CD4-positive, alpha-beta T cell treated with Interleukin-21 for 1 hour (primary cell): ENCODE measurements around the gene RTF2.

Source experiments
- DNase-seq: peaks from one replicate; pipeline ENCODE4 v3.0.0-alpha.2; 2020

RTF2 gene

GRCh38 chr20:56468316-56469076 lies at the start of gene RTF2:
RTF2 (plus strand) TSS chr20:56468627; CDS start chr20:56468698, 71 bp downstream.
- DNase-seq: peak; percentile 96

DNA sequence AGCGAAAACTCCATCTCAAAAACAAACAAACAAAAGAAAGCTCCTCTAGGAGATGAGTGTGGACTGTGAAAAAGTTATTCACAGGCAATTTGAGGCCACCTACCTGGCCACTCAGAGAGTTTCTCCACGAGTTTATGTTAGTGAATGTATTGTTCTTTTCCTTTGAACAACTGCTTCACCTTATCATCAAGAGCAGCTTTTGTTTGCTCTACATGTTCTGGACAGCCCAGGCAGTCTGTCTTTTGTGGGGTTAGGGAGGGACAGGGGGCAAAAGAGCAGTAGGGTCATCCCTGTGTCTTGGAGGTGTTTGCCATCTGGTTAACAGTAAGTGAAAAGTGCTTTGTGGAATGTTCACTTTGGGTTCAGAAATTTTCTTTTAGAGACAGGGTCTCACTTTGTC lies 48.4 kb upstream of the RTF2 start:
- DNase-seq: no peak

GRCh38 chr20:56420940-56421688 lies 47.3 kb upstream of the RTF2 start:
- no peak for DNase-seq

- DNase-seq: no peak
These were observed 46.2 kb upstream of the RTF2 start for GRCh38 chr20:56422076-56422823.

- DNase-seq: no peak
These were observed 45.6 kb upstream of the RTF2 start for GRCh38 chr20:56422824-56423189.

GRCh38 chr20:56423211-56423610 lies 45.2 kb upstream of the RTF2 start:
- DNase-seq: no peak

DNA sequence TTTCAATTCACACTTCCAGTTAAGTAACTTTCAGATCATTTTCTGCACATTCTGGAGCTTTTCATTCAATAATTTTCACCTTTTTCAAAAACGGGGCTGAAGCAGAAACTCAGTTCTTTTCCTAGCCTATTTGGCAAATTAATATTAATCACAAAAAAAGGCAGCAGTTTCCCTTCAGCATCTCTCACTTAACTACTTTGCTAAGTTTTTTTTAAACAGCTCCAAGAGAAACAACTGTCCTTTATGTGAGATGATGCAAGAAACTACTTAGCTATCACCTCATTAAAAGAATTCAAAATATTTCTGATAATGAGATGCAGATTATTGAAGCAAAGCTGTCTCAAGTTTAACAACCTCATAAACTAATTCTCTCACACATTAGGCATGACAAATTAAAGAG lies 44.5 kb upstream of the RTF2 start:
- no peak for DNase-seq

DNA sequence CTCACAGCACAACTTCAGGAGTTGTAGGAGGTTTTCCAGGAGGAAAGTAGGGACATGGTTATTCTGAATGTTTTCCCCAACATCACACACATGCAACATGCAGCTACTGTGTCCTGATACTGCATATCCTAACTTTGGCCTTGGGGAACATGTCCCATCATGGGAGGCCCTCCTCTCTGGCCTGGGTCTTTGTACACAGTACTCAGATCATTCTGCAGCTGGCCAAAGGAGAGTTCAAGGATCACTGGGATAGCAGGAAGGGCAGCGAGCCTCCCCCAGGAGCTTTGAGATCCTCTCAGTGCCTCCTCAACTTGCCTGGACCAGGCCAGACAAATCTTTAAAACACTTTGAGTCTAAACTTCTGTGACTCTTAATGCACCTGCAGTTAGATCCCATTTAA lies 43.5 kb upstream of the RTF2 start:
- DNase-seq: no peak

DNA sequence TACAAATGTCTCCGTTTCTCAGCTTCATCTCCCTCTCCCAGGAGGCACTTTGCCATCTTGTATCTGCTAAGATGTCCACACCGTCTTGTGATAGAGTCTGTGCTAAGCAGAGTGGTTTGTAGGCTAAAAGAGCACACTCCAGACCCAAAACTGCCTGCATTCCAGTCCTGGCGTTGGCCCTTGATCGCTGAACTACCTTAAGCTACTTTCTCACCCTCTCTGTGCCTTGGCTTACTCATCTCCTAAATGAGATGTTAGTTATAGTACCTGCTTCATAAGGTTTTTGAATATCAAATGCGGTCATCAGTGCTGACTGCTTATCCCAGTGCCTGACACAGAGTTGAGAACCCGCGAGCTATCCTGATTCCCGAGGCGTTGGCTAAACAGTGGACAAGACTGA lies 42.4 kb upstream of the RTF2 start:
- DNase-seq: no peak

- DNase-seq: no peak
These were observed 41.5 kb upstream of the RTF2 start for GRCh38 chr20:56426926-56427325.

DNA sequence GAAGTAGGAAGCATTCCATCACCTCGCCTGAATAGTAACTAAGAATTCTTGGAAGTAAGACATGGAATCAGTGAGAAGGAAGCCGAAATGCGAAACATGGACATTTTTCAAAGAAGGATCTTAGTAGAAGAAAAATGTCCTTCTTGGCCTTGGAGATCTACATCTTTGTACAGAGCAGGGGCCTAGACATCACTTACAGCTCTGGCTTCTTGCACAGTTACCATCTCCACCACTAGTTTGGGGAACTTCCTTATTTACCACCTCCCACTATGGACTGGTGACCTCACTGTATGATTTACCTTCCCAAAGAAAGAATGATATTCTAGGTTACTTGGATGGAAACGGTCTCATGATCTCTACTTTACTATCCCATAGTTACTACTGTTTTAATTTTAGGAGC lies 40.6 kb upstream of the RTF2 start:
- no peak for DNase-seq

- no peak for DNase-seq
These were observed 40.0 kb upstream of the RTF2 start for GRCh38 chr20:56428410-56428809.

DNA sequence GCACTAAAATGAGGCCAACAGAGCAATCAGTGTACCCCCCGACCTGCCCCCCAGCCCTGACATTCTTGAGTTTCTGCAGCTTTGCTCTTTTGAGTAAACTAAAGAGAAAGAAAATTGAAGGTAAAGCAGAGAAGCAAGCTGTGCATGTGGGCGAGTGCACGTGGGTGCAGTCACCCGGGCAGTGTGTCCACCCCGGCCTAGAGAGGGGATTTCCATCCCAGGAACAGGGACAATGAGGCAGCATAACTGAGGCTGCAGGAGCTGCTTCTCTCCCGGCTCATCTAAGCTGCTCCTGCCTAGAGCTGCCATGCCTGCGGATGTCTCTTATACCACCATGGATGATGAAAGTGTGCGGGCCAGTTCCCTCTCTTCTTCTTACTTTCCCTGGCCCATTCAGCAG lies 39.5 kb upstream of the RTF2 start:
- no peak for DNase-seq

DNA sequence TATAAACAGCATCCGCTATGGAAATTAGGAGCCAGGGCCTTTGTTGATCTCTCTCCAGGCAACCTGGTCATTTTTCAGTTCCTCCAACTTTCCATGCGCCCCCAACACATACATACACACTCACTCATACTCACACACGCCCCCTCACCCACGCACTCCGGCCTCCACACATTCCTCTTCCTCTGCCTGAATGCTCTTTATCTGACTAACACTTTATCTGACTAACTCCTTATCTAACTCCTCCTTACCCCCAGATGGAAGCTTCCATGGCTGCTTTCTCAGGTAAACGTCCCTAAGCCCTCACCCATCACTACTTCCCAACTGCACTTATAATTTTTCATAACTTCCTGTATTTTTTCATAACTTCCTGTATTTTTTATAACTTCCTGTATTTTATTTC lies 38.9 kb upstream of the RTF2 start:
- DNase-seq: no peak

GRCh38 chr20:56429941-56430340 lies 38.5 kb upstream of the RTF2 start:
- no peak for DNase-seq

GRCh38 chr20:56430461-56430860 lies 38.0 kb upstream of the RTF2 start:
- no peak for DNase-seq

DNA sequence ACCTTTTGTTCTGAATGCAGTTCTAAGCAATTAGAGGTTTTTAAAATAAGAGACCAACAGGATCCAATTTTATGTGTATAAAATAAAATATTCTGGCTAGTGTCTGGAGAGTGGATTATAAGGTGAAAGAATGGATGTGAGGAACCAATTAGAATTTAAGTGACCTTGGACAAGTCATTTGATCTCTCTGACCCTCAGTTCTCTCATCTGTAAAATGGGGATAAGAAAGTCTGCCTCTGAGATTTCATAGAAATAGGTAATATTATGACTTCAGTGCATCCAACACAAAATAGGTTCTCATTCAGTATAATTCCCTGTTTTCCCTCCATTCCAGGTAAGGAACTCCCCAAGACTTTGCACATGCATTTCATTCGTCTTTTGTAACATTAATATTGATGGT lies 37.5 kb upstream of the RTF2 start:
- DNase-seq: no peak

- DNase-seq: no peak
These were observed 37.0 kb upstream of the RTF2 start for GRCh38 chr20:56431471-56431870.

DNA sequence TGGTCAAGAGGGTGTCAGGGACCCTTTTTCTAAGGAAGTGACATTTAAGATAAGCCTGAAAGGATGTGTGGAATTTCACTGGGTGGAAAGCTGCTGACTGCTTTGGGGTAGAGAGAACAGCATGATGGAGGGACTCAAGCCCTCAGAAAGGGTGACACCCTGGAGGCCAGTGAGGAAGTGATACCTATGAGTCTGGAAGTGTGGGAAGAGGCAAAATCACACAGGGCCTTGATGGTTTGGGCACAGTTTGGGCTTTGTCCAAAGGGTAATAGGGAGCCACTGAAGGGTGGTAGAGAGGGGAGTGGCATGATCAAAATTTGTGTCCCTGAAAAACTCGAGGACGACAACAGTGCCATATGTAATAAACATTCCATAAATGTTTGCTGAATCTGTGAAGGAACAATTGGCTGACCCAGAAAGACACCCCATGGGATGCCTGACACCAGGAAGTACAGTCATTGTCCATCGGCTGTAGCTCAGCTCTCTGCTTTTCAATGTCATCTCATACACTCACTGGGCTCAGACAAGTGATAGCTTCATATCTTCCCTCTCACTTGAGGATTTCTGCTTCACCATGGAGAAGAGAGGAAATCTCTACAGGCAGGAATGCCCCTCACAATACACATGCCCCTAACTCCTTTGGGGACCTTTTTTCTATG lies 35.1 kb upstream of the RTF2 start:
- DNase-seq: no peak

DNA sequence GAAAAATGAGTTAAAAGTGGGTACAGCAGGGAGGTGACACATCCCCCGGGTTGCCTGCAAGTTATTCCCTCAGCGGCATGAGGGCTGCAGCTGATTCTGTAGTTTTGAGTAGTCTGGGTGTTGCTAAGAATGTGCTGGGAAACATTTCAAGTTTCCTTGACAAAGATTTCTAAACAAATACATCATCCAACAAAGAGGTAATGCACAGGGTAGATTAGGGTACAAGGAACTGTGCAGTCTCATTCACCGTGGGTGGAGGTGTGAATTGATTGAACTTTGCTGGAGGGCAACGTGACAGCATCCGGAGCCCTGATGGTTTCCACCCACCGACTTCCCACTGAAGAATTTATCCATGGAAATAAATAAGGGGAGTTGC lies 34.6 kb upstream of the RTF2 start:
- DNase-seq: peak; percentile 33

GRCh38 chr20:56437196-56437960 lies 31.0 kb upstream of the RTF2 start:
- no peak for DNase-seq

GRCh38 chr20:56438284-56438683 lies 30.1 kb upstream of the RTF2 start:
- DNase-seq: no peak
